GM19193 (cell line): ENCODE results near the gene TMUB1.

Experiments
- POLR2A ChIP-seq: IDR thresholded peaks from 4 replicates; pipeline ENCODE4 v1.6.1; 2011; ENCODE audit not compliant: insufficient read depth, insufficient read length; ENCODE audit errors: extremely low read depth

Gene TMUB1

DNA sequence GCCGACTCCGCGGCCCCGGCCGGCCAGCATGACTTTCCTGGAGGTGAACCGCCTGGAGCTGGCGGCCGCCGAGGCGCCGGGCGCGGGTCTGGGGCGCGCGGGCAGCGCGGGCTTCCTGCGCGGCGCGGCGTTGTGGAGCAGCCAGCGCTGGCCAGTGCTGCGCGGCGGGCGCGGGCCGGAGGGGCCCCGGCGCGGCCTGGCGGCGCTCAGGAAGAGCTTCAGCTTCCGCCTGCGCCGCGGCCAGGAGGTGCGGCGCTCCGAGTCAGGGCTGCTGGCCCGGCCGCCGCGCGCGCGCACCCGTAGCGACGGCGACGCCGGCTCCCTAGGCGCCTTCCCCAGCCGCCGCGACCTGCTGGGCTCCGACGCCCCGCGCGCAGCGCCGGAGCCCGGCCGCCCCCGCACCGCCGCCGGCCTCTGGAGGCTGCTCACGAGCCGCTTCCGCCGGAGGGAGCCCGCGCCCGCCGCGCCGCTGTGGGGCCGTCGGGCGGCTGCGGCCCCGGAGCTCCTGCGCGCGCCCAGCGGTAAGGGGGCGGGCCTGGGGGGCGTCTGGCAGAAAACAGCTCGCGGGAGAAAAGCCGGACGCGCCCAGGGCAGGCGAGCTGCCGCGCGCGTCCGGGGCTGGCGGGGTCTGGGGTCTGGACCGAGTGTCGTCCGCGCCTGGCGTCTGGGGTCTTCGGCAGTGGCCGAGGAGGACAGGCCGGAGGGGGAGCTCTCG is 32.0 kb upstream of the TMUB1 start:
- TF ChIP-seq POLR2A = no peak

DNA sequence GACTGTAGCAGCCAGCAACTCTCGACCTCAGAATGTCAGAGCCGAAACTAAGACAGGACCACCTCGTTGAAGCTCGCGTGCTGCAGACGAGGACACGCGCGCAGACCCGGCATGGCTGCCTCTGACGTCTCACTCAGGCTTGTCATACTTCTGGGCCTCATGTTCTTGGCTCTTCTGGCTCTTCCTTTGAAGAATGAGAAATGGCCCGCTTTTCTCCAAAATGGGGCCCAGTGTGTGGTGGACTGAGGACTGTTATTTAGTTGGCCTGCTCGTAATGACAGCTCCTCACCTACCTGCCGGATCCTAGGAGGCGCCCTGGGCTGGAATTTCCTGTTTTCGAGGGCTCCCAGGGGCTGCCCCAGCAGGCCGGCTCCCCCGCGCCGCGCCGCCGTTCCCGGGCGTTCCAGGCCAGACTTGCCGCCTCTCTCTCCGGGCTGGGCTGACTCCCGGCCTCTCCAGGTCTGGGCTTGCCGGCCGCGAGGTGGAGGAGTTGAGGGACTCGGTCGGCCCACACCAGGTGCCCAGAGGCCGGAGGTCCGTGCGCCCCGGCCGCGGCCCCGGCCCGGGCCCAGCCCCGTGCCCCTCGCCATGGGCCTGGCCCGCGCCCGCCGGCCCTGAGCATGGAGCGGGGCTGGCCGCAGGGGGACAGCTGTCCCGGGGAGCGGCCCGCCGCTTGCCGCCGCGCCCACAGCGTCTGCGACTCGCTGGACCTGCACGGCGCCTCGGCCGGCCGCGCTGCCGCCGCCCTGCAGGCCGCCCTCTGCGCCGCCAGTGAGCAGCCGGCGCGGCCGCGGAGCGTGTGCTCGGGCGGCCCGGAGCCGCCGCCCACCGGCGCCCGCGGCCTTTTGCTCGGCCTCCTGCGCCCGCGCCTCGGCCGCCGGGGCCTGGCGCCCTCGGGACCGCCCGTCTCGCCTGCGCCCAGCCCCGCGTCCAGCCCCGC is 31.1 kb upstream of the TMUB1 start:
- no peak for TF ChIP-seq POLR2A

DNA sequence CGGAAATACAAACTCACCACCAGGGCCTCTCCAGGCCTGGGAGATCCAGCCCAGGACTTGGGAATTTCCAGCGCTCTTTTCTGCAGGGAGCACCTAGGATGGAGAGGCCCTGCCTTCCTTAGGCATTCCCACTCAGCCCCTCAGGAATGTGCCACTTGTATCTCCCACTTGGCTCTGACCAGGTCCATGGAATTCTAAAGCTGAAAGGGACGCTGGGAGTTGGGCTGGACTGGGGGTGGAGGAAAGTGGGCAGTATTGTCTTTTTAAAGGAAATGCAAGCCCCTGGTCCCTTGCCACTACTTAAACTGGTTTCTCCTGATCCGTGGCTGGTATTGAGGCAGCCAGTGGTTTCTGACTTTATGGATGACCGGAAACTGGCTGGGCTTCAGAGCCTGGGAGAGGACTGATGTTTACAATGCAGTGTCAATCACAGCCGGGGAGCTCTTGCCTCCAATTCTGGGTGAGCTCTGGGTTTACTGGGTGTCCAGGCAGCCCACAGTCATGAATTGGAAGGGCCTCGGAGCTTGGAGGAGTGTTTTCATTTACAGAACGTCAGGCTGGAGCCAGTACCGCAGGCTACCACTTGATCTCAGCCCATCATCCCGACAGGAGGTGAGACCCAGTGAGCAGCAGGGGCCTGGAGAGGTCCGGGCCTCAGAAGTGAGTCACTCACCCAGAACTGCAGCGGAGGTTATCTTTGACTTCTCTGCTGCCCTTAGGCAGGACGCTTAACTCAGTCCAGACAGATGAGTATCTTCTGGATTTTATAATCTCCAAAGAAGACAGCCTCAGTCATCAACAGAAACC is 30.3 kb upstream of the TMUB1 start:
- TF ChIP-seq POLR2A = no peak

DNA sequence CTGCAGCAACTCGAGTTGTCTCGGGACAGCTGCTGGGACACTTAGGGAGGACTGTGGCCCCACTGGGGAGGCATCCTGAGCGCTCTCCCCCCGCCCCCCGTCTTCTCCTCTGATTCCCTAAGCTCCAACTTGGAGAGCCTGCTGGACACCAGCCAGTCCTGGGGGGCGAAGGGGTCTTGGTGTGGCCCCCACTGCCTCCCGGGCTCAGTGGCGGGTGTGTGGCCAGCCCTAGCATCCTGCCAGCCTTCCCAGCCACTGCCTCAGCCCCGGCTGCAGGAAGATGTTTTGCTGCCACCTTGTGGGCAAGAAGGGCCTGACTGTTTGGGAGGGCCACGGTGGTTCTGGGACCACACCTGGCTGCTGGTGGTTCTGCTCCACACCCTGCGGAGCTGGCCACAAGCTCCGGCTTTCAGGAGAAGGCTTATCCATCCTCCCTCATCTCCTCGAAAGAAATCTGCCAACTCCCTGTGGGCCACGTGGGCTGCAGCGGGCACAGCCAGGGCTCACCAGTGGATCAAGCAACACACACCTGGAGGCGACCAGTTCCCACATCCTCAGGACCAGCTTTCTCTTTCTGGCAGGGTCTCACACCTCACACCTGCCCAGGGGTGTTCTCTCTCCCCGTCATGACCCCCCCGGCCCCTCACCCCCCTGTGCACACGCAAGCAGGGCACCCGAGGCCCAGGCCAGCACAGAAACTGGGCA is 27.8 kb upstream of the TMUB1 start:
- TF ChIP-seq POLR2A = no peak

DNA sequence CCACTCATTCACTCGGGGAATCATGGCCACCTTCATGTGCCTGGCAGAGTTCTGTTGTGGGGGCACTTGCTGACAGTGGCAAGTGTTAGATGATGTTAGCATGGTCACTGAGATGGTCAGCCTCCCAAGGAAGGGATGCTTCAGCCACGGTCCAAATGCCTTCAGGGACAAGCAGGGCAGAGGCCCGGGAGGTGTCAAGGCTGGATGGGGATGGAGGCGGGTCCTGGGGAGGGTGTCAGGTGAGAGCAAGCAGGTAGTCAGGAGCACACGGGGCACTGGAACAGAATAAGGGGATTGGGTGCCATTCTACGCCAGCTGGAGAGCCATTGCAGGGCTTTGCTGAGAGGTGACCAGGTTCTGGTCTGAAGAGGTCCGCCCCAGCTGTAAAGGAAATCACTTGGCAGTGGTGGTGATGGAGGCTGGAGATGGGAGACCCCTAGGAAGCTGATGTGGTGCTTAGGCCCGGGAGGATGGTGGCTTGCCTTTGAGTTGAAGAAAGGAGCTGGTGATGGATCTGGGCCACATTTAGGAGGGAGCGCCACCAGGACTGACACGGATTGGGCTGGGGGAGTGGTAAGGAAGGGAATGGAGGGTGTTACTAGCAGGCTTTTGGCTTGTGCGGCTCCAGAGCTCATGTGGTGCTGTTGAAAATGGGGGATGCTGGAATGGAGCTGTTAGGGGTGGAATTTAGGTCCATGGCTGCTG is 27.1 kb upstream of the TMUB1 start:
- TF ChIP-seq POLR2A = no peak

DNA sequence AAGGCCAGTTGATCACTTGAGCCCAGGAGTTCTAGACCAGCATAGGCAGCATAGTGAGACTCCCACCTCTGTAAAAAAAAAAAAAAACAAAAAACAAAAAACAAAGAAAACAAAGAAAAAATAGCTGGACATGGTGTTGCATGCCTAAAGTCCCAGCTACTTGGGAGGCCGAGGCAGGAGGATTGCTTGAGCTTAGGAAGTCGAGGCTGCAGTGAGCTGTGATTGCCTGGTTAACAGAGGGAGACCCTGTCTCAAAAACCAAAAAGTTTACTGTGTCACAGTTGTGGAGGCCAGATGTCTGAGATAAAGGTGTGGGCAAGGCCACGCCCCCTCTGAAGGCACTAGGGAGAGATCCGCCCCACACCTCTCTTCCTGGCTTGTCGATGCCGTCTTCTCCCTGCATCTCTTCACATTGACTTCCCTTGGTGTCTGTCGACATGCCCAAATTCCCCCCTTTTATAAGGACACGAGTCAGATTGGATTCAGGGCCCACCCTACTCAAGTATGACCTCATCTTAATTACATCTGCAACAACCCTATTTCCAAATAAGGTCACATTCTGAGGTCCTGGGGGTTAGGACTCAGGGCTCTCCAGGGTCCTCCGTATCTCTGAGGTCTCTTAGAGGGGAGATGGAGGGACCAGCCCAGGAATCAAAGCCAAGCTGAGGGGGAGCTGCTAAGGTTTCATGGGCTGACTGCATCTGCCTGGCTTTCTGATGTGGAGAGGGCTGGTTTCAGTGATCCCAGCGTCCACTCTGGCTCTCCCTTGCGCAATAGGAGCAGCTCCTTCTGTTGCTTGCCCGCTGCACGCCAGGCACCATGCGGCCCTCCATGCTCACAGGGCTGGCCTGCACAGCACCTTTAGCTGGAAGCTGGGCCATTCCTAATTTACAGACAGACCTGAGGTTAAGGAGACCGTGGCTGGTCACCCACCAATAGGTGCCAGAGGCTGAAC is 26.1 kb upstream of the TMUB1 start:
- TF ChIP-seq POLR2A = no peak

DNA sequence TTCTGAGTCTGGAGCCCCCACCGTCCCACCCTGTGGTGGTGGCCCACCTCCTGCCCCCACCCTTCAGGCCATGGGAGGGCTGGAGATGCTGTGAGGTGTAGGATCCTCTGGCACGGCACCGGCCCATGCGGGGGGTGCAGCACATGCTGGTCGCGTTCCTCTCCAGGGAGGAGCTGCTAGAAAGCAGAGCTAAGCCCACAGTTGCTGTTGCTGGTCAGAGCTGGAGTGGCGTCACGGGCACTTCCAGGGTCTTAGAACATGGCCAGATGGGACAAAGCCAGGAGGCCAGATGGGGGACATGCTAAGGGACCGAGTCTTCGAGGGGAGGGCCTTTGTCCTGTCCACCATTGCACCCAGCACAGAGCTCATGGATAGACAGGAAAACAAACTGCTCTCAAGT is 24.6 kb upstream of the TMUB1 start:
- no peak for TF ChIP-seq POLR2A

DNA sequence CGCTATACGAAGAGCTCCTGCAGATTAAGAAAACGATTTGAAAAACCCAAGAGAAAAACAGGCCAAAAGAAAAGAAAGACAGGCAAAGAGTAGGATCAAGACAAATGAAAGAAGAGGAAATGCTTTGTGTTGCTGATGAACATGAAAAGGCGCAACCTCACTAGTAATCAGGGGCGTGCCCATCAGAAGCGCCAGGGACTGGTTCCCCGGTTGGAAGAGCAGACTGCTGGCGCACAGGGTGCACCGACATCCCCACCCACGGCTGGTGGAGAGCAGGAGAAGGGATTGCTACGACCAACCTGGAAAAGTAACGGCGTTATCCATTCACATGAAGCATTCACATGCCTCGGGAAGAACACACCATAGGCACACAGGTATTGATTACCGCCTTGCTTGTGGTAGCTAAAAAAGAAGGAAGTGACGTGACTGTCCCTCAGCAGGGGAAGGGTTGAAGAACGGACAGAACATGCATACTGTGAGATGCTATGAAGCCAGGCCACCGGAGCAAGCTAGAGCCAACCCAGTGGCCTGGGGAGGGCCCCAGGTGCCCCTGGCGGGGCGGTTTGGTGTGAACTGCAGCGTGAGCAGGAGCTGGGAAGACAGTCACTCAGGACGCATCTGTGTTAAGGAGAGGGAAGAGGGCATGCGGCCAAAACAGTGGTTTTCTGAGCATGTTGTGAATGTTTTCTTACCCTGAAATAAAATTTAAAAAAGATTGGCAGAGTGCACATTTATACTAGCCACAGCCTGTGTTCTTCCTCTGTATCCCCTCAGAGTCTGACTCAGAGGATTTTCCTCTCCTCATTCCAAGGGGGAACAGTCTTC is 21.3 kb upstream of the TMUB1 start:
- TF ChIP-seq POLR2A = no peak

DNA sequence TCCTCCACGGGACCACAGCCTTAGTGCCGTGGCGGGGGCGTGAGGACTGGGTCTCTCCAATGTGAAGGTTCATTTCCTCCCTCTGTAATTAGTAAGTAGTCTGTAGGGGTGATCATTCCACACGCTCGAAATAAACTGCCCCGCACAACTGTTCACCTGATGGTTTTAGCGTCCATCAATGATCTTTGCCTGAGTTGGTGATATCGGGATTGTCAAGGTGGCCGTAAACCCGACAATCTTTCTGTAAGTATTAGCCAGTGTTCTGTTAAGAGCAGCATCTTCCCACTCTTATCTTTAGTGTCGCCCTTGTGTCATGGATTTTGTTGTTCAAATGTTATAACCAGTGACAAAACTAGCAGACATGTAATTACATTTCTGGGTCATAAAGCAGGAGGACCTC is 20.7 kb upstream of the TMUB1 start:
- TF ChIP-seq POLR2A = no peak

DNA sequence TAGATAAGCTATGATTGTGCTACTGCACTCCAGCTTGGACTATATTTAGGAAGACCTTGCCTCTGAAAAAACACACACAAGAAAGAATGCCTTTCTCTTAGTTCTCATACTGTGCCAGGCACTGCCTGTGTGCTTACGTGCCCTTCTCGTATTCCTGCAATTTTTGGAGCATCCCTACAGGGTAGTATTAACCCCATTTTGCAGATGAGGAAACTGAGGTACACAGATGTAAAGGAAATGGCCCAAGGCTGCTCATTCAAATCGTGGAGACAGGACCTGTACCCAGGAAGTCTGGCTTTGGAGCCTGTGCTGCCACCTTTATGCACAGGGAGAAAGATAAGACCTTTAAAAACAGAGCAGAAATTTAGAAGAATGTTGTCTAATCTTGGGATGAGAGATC is 19.7 kb upstream of the TMUB1 start:
- no peak for TF ChIP-seq POLR2A

DNA sequence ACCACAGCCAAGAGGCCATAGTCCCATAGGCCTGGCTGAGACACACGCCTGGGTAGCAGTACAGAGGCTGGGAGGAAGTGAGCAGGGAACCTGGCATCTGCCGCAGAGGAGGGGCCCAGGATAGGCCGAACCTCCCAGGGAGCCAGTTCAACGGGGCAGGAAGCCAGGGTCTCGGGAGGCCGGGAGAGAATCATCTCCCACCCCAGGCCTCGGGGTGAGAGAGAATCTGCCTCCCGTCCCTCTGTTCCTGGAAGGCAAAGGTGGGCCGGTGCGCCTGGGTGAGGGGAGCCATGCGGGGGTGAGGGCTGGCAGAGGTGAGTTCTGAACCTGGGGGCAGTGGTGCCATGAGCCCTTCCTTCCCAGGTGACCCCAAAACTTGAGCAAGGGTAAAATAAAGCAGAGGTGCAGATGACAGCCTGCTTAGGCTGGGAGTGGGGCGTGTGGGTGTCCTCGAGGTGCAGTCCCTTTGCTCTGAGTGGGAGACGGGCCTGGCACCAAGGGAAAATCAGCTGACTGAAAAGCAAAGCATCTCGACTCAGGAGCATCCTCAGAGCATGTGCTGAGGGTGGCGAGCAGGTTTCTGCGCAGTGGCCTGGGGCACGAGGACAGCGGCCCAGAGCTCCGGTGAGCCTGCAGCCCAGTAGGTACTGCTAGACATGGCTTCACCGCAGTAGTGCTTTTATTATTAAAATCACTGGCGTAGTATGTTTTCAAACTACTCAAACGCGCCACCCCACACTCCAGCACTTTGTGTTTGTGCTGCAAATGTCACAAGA is 18.5 kb upstream of the TMUB1 start:
- TF ChIP-seq POLR2A = no peak
